GM18499 (cell line): Measurements from ENCODE around the gene SYT15.
"Not testable (repeated sequence)": the region's sequence is repeated elsewhere in the genome, so short reads cannot be mapped to it uniquely, and the experiment has no call there.

Source experiments
- ATAC-seq: cut with Tn5 transposase; IDR thresholded peaks from one replicate; pipeline ENCODE4 v1.9.1; 2021; ENCODE audit warnings: moderate number of reproducible peaks; ENCODE audit not compliant: insufficient read depth, unreplicated experiment

Gene SYT15

DNA sequence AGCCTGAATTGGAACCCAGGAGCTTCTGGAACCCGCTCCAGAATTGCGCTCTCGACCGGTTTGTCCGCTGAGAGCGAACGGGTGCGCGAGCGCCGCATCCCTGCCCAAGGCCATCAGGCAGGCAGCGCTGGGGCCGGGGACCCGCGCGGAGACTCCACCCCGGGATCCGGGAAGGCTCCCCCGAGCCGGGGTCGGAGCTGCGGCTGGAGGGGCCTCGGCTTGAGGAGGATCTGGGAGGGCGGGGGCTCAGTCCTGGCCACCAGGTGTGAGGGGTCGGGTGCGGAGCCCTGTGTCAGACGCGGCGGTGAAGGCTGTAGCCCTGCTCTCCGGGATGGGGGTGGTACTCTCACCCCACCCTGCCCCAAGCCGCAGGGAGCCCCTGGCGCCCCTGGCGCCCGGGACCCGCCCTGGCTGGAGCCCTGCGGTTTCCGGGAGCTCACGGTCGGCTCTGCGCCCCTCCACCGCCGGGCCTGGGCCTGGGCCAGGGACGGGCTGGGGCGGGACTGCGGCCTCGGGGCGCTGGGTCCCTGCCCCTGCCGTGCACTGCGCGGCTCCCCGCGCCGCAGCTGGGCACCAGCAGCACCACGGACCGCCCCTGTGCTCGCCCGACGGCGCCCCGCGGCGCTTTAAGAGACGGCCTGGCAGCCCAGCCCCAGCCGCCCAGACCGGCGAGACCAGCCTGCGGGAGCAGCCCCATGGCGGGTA, at the start of gene SYT15:
Gene SYT15, plus strand, starts transcription at position 655 of the 705 bp plus-strand sequence. Its CDS starts 41 bp downstream, at position 696.
- not testable (repeated sequence) for ATAC-seq

DNA sequence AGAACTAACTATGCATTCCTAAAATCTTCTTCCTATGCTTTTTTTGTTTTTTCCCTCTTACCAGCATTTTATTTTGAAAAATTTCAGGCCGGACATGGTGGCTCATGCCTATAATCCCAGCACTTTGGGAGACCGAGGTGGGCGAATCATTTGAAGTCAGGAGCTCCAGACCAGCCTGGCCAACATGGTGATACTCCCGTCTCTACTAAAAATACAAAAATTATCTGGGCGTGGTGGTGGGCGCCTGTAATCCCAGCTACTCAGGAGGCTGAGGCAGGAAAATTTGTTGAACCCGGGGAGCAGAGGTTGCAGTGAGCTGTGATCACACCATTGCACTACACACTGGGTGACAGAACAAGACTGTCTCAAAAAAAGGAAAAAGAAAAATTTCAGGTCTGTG, 49.2 kb upstream of the SYT15 start:
- not testable (repeated sequence) for ATAC-seq

DNA sequence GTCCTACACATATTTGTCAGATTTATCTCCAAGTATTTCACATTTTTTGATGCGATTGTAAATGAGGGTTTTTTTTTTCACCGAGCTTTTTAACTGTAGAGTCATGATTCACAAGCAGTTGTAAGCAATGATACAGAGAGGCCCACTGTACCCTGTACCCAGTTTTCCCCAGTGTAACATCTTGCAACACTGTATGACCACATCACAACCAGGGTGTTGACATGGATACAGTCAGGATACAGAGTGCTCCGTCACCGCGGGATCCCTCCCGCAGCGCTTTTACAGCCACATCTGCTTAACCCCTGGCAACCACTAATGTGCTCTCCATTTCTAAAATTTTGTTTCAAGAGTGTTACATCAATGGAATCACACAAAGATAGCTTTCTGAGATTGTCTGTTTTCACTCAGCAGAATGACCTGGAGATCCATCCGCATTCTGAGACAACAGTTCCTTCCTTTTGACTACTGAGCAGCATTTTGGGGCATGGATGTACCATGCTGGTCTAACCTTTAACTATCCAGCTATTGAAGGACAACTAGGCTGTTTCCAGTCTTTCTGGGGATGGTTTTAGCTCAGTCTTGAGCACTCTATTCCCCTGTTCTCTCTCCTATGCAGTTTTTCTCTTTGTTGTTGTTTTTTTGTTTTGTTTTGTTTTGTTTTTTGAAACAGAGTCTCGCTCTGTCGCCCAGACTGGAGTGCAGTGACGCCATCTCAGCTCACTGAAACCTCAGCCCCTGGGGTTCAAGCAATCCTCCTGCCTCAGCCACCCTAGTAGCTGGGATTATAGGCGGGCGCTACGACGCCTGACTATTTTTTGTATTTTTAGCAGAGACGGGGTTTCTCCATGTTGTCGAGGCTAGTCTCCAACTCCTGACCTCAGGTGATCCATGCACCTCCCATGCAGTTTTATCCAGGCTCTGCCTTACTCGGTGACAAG, 48.4 kb upstream of the SYT15 start:
- ATAC-seq: no peak

DNA sequence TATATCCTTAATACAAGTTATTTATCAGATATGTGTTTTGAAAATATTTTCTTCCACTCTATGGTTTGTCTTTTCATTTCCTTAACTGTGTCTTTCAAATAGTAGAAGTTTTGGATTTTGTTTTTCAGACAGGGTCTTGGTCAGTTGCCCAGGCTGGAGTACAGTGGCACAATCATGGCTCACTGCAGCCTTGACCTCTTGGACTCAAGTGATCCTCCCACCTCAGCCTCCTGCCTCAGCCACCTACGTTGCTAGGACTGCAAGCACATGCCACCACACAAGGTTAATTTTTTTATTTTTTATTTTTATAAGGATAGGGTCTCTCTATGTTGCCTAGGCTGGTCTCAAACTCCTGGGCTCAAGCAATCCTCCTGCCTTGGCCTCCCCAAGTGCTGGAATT, 46.7 kb upstream of the SYT15 start:
- not testable (repeated sequence) for ATAC-seq

DNA sequence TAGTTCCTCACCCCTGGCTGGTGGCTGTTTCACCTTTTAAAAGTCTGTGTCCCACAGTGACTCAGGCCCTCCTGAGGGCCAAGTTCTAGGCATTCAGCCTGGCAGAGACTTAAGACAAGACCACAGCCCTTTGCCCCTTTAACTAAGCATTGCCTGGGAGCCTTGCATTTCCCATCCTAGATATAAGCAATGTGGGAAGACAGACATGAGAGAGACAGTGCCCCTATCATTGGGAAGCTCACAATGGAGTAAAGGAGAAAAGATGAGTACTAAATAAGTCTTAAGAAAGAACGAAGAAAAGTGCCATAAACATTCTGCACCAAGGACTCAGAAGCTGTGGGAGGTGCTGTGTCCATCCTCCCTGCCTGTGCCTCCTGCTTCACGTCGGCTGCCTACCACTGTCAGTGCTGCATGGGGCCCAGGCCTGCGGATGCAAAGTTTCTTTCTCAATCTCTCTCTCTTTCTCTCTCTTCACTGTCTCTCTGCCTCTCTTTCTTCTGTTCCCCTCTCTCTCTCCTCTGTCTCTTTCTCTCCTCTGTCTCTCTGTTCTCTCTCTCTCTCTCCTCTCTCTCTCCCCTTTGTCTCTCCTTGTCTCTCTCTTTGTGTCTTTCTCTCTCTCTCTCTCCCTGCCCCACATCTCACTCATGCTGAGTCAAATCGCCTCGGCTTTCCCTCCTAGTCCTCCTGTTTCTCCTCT, 44.0 kb upstream of the SYT15 start:
- no peak for ATAC-seq

DNA sequence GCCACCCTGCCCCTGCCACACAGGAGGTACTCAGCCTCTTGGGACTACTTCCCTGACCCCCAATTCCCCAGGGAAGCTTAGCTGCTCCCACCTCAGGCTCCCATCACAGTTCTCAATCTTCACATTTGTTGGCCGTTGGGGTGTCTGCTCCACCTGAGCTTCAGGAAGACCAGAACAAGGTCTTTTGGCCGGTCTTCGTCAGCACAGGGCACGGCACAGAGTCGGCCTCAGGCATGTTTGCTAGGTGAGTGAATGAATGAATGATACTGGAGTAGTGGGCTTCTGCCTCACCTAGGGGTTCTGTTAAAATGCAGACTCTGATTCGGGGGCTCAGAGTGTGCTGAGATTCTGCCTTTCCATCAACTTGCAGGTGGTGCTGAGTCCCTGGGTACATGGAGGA, 42.8 kb upstream of the SYT15 start:
- no peak for ATAC-seq

DNA sequence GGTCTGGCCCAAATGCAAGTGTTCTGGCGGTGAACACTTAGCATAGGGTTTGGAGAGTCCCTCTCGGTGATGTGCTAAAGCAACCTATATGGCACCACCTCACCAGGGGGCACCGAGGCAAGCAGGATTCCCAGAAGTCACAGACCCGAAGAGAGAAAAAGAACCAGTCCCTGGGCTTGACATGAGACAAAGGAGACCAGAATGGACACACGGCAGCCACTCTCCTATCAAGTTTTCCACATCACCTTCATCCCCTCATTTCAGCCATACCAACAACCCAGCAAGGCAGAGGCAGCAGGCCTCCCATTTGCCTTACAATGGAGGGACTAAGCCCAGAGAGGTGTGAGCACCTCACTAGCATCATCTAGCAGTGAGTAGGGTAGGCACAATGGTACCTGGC, 42.1 kb upstream of the SYT15 start:
- ATAC-seq: no peak

DNA sequence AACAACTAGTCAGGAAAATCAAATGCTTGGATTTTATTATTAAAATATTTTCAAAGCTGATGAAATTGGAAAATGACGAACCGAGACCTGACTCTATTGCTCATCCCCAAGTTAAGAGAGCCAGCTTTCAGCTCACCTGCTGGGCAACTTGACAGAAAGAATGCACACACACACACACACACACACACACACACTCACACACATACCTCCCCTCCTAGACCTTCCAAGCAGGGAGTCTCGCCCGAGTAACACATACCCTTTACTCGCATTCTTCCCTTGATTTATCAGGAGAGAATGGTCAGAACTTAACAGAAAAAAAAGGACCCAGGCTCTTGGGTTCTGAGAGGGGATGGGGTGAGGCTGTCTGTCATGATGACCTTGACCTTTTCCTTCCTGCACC, 41.6 kb upstream of the SYT15 start:
- ATAC-seq: no peak

DNA sequence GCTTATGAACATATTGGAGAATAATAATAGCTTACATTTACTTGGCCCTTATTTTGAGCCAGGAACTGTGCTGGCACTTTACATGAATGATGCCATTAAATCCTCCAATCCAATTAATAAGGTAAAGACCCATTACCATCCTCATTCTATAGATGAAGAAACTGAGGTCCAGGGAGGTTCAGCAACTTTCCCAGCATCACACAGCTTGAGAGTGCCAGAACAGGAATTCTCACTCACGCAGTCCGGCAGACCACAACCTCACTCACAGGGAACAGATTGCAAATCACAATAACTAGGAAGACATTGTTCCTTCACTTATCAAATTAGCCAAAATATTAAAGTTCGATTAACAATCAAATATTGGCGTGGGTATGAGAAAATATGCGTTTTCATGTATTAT, 40.8 kb upstream of the SYT15 start:
- no peak for ATAC-seq

DNA sequence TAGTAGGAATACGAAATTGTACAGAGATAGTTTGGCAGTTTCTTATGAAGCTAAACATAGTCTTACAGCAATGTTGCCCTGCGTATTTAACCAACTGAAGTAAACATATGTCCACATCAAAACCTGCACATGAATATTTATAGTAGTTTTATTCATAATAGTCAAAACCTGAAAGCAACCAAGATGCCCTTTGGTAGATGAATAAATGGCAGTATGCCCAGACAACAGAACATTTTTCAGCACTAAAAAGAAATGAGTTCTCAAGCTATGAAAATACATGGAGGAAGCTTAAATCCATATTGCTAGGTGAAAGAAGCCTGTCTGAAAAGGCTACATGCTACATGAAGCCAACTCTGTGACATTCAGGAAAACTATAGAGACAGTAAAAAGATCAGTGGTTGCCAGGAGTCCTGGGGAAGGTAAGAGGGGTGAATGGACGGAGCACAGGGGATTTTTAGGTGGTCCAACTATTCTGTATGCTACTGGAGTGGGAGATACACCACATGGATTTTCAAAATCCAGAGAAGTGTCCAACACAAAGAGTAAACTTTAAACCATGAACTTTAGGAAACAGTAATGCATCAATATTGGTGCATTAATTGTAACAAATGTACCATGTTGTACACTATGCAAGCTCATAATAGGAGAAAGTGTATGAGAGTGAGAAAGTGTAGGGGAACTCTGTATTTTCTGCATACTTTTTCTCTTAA, 40.1 kb upstream of the SYT15 start:
- no peak for ATAC-seq

DNA sequence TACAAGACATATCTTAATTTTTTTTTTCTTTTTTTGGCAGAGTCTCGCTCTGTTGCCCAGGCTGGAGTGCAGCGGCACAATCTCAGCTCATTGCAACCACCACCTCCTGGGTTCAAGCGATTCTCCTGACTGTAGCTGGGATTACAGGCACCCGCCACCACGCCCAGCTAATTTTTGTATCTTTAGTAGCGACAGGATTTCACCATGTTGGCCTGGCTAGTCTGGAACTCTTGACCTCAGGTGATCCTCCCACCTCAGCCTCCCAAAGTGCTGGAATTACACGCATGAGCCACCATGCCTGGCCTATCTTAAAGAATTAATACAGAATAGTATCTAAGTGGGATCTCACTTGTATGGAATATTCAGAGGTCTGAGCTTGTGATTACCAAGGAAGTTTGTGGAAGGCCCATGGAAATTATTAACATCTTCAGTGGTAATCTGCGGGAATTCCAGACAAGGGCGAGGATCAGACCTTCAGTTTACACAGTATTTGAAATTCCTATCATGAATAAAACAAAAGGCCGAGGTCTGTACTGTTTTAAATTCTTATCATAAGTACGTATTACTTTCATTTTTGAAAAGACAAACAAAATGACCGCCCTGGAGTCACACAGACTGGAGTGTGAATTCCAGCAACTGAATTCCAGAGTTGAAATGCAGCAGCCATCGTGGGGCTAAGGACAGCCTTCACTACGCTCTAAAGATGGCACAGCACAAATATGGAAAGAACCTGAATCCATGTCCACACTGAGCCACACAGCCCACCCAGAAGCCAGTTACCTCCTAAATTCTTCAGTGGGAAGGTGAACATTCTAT, 39.1 kb upstream of the SYT15 start:
- no peak for ATAC-seq

DNA sequence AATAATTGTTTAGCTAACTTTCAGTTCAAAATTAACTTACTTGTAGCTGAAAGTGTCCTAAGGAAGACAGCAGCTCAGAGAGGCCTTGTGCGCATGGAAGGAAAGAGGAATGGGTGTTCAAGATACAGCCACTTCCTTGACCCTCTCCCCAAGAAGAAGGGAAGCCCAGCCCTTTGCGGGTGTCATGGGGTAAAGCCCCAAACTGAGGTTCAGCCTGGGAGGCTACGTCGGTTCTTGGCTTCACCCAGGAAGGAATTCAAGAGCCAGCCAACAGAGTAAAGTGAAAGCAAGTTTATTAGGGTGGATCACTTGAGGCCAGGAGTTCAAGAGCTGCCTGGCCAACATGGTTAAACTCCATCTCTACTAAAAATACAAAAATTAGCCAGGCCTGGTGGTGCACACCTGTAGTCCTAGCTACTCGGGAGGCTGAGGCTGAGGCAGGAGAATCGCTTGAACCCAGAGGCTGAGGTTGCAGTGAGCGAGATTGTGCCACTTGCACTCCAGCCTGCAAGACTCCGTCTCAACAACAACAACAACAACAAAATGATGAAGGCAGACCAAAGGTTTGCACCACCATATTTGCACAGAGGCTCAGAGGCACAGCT, 38.4 kb upstream of the SYT15 start:
- ATAC-seq: no peak

DNA sequence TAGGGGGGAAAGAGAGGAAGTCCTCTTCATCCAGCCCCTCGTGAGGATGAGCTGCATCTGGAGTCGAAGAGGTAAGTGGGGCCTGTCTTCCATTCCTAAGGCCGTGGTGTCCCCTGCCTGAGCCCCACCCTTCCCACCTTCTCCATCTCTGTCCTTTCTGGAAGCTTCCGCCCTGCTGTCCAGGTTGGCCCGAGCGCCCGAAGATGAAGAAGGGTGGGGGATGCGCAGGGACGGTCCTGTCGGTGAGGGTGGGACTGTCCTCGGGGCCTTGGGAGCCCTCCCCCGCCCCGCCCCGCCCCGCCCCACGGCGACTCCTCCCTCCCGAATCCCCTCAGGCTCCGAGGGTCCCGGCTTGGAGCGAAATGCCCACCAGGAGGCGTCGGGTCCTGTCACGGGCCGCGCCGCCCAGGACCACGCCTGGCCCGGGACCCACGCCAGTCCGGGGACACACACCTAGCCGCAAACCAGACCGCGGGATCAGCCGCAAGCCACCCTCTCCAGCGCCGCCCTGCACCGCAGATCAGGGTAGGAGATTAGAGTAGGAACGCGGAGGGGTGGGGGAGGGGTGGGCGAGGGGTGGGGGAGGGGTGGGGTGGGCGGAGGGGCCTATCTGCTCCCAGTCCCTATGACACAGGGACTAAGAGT, 37.8 kb upstream of the SYT15 start:
- ATAC-seq: no peak

DNA sequence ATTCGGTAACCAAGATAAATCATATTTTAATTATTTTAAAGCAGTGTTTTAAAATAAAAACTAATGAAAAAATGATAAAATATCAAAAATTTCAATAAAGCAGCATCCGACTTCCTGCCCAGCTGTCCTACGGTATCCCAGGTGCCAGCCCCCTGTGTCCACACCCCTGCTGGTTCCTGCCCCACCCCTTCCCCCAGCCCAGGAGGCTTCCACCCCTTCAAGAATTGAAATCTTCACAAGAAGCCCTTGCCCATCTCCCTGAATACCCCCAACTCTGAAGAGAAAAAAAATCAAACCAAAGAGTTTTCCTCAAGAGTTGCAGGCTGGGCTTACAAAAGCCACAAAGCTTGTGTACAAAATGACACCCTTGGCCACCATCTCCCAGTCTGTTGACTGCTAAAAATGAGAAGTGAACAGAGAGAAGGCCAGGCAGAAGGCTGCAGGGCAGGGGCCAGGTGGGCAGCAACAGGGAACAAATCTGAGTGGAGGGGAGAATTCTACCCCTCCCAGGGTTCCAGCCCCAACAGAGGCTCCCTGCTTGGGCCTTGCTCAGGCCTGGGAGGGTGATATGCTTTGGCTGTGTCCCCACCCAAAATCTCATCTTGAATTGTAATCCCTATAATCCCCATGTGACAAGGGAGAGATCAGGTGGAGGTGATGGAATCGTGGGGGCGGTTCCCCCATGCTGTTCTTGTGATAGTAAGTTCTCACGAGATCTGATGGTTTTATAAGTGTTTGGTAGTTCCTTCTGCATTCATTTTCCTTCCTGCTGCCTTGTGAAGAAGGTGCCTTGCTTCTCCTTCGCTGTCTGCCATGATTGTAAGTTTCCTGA, 37.0 kb upstream of the SYT15 start:
- ATAC-seq: no peak

DNA sequence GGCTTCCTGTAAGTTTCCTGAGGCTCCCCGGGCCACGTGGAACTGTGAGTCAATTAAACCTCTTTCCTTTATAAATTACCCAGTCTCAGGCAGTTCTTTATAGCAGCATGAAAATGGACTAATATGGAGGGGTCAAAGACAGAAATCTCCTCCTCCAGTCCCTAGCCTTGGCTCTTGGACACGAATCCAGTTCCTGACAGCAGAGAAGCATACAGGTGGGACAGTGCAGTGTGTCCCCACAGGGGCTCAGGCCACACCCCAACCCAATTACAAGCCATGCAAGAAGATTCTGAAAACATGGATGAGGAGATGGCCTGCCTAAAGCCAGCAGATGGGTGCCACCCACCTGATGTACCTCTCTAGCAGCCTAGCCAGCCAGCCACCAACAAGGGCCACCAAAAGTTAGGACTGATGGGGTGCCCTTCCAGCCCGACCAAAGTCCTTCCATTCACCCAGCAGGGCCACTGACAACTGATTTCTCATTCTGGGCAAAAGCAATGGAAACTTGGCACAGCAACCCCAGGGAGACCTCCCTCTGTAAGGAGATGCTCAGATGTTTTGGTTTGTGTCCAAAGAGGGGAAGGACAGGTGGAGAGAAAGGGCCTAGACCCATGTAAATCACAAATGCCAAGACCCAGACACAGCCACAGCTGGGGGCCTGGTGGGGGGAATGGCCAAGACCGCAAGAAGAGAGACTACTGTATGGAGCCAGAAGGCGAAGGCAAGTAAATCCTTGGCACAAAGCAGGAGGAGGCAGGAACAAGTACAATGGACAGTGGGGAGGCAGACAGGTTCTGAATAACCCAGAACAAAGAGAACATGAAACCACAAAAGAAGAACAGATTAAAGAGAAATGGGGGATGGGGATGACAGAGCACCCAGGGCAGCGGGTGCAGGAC, 36.1 kb upstream of the SYT15 start:
- no peak for ATAC-seq

DNA sequence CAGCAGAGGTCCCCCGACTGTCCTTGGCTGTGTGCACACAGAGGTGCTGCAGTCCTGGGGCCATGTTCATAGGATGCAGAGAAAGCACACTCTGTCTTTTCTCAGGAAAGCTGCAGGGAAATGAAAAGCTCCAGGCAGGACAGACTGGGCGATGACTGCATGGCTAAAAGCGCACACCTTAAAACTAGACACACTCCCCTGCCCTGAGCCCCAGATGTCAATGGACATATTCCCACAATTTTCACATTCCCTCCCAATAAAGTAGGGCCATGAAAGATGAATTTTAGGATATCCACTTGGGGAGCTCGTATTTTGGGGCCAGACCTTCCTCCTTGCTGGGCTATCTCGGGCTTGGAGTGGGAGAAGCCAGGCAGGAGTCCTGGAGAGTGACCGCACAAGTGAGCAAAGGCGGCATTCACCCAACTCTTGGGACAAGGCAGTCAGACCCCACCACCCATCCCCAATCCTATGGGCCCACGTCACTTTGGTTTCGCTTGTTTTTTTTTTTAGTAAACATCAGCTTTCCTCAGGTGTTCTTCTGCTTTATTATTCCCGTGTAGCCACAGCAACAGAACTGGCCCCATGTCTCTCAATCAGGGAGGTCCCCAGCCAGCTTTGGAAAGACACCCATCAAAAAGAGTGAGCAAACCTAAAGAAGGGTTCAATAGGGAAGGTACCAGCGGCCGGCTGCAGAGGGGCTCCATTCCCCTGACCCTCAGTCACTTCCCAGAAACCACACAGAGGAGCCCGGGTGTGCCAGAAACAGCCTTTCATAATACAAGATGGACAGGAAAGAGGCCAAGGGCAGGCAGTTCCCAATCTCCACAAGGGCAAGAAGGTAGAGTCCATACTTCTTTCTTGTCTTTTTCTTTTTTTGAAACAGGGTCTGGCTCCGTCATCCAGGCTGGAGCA, 35.2 kb upstream of the SYT15 start:
- ATAC-seq: no peak
